ENCODE results near the gene DNMT3B. TPM values are rescaled to one million over a fixed set of nuclear protein-coding genes. Genes with fewer than 3 reads are reported as not detected.

Gene DNMT3B
- total RNA-seq, 1 experiment from 2014 or later = 682 TPM

- peak; percentile 46; the same call in 1 of the 2 replicates for TF ChIP-seq HMGXB4 (CRISPR knock-in tag; IDR thresholded peaks at IDR 0.05)
- TF ChIP-seq FOXP4 (CRISPR knock-in tag; IDR thresholded peaks at IDR 0.05) = peak; percentile 9; the same call in 1 of the 2 replicates
- no peak for TF ChIP-seq ZSCAN18 (CRISPR knock-in tag; IDR thresholded peaks at IDR 0.05)
- TF ChIP-seq CBFB (CRISPR knock-in tag; IDR thresholded peaks at IDR 0.05; ENCODE audit: low read depth) = no peak
- TF ChIP-seq JAZF1 (CRISPR knock-in tag; IDR thresholded peaks at IDR 0.05) = no peak
- TF ChIP-seq ZMAT4 (CRISPR knock-in tag; IDR thresholded peaks at IDR 0.05) = no peak
- no peak for TF ChIP-seq HMGA2 (CRISPR knock-in tag; IDR thresholded peaks at IDR 0.05)
- TF ChIP-seq NFATC4 (CRISPR knock-in tag; IDR thresholded peaks at IDR 0.05) = no peak
- TF ChIP-seq SMAD4 (CRISPR knock-in tag; IDR thresholded peaks at IDR 0.05) = no peak
- TF ChIP-seq MAX (CRISPR knock-in tag; IDR thresholded peaks at IDR 0.05) = no peak
Observed at GRCh38 chr20:32763202-32764004, 1.2 kb downstream of the DNMT3B start (continued).

- H3K9me3 Mint-ChIP-seq = no peaks in the 10 kb centered on the region
- peak overlapping the region; percentile 92 for H3K27ac Mint-ChIP-seq
- DNase-seq (ENCODE audit: low spot score) (peak; percentile 84), ATAC-seq (peak; percentile 65)
- peaks cover 50% of the 10 kb centered on the region for H3K36me3 Mint-ChIP-seq
- H3K4me1 Mint-ChIP-seq = peaks cover 51% of the 10 kb centered on the region
- CTCF ChIA-PET = interaction anchor here (0.8 to 8.6 kb wide), 8 partner anchors 9 to 99 kb away, joined by 3 to 121 read pairs (median 6); partner anchors contain the start of genes C20orf203 and COMMD7
- POLR2A ChIA-PET = interaction anchor here (0.7 to 2.5 kb wide), 7 partner anchors 9 to 83 kb away, joined by 3 to 23 read pairs (median 5); partner anchors contain the start of gene COMMD7
- no peaks in the 10 kb centered on the region for H3K27me3 Mint-ChIP-seq (ENCODE audit: low read depth)
- H3K4me3 Mint-ChIP-seq = peak overlapping the region; percentile 91
- TF ChIP-seq E2F5 (CRISPR knock-in tag; IDR thresholded peaks at IDR 0.05) (no peak), RELA (CRISPR knock-in tag; IDR thresholded peaks at IDR 0.05; ENCODE audit: borderline replicate concordance) (no peak), ZNF423 (CRISPR knock-in tag; IDR thresholded peaks at IDR 0.05) (peak; percentile 24; the same call in 1 of the 2 replicates), KAT7 (CRISPR knock-in tag; IDR thresholded peaks at IDR 0.05; ENCODE audit: borderline replicate concordance) (0 out of 2 replicates have a peak, but pooled peaks have one; percentile 45), FOXP4 (CRISPR knock-in tag; IDR thresholded peaks at IDR 0.05) (no peak), CREB1 (CRISPR knock-in tag; IDR thresholded peaks at IDR 0.05) (no peak), EMX1 (CRISPR knock-in tag; IDR thresholded peaks at IDR 0.05) (no peak), ZNF416 (CRISPR knock-in tag; IDR thresholded peaks at IDR 0.05) (no peak), ZNF512 (CRISPR knock-in tag; IDR thresholded peaks at IDR 0.05; ENCODE audit: borderline replicate concordance) (no peak), NFATC4 (CRISPR knock-in tag; IDR thresholded peaks at IDR 0.05) (no peak), SMAD3 (CRISPR knock-in tag; IDR thresholded peaks at IDR 0.05; ENCODE audit: borderline replicate concordance) (0 out of 2 replicates have a peak, but pooled peaks have one; percentile 46), CTCF (IDR thresholded peaks at IDR 0.05) (no peak)
Observed at GRCh38 chr20:32764005-32764960, 2.1 kb downstream of the DNMT3B start.

All from WTC11 (cell line).